ENCODE data around the gene AOC1. TPM values are rescaled to one million over a fixed set of nuclear protein-coding genes. Genes with fewer than 3 reads are reported as not detected.

Gene AOC1
- total RNA-seq, 1 donor from 2014 or later, result 0.36 TPM

GRCh38 chr7:150901160-150902035 lies 49.1 kb downstream of the AOC1 start:
- Histone ChIP-seq H3K9me3 (replicated peaks) (no peaks in the 10 kb centered on the region), H3K27ac (replicated peaks) (peak overlapping the region; percentile 79), H3K27me3 (ENCODE audit: low read depth) (peaks cover 70% of the 10 kb centered on the region), H3K4me1 (peaks cover 36% of the 10 kb centered on the region), H3K36me3 (no peaks in the 10 kb centered on the region), H3K4me3 (no peak overlapping the region)
- intact Hi-C loops (cut with micrococcal nuclease), result no loop called here
- DNase-seq, result peak; percentile 34
- TF ChIP-seq CTCF (IDR thresholded peaks at IDR 0.05; ENCODE audit: borderline replicate concordance), result no peak

- Histone ChIP-seq H3K27me3 (ENCODE audit: low read depth) (peaks cover 60% of the 10 kb centered on the region), H3K4me3 (no peak overlapping the region), H3K9me3 (replicated peaks) (no peaks in the 10 kb centered on the region), H3K36me3 (no peaks in the 10 kb centered on the region), H3K27ac (replicated peaks) (peak overlapping the region; percentile 79), H3K4me1 (peaks cover 36% of the 10 kb centered on the region)
- intact Hi-C loops (cut with micrococcal nuclease), result no loop called here
- no peak for DNase-seq
- TF ChIP-seq CTCF (IDR thresholded peaks at IDR 0.05; ENCODE audit: borderline replicate concordance), result no peak
Observed at GRCh38 chr7:150902078-150903033, 50.0 kb downstream of the AOC1 start.

GRCh38 chr7:150903606-150904005 lies 51.3 kb downstream of the AOC1 start:
- Histone ChIP-seq H3K27me3 (ENCODE audit: low read depth) (peaks cover 49% of the 10 kb centered on the region), H3K9me3 (replicated peaks) (no peaks in the 10 kb centered on the region), H3K27ac (replicated peaks) (peak overlapping the region; percentile 79), H3K4me3 (no peak overlapping the region), H3K4me1 (peaks cover 36% of the 10 kb centered on the region), H3K36me3 (no peaks in the 10 kb centered on the region)
- TF ChIP-seq CTCF (IDR thresholded peaks at IDR 0.05; ENCODE audit: borderline replicate concordance), result no peak
- peak; percentile 82 for DNase-seq
- intact Hi-C loops (cut with micrococcal nuclease), result no loop called here

- intact Hi-C loops (cut with micrococcal nuclease), result no loop called here
- H3K4me1 ChIP-seq, result peaks cover 36% of the 10 kb centered on the region
- DNase-seq, result no peak
- H3K27ac ChIP-seq (replicated peaks), result peak overlapping the region; percentile 79
- H3K4me3 ChIP-seq, result no peak overlapping the region
- TF ChIP-seq CTCF (IDR thresholded peaks at IDR 0.05; ENCODE audit: borderline replicate concordance), result no peak
- no peaks in the 10 kb centered on the region for H3K9me3 ChIP-seq (replicated peaks)
- H3K27me3 ChIP-seq (ENCODE audit: low read depth), result peaks cover 43% of the 10 kb centered on the region
- no peaks in the 10 kb centered on the region for H3K36me3 ChIP-seq
Observed at GRCh38 chr7:150904011-150904909, 51.9 kb downstream of the AOC1 start.

GRCh38 chr7:150908173-150908572 lies 55.9 kb downstream of the AOC1 start:
- no peak overlapping the region for H3K27ac ChIP-seq (replicated peaks)
- H3K9me3 ChIP-seq (replicated peaks), result no peaks in the 10 kb centered on the region
- no peak for TF ChIP-seq CTCF (IDR thresholded peaks at IDR 0.05; ENCODE audit: borderline replicate concordance)
- peaks cover 12% of the 10 kb centered on the region for H3K4me1 ChIP-seq
- H3K36me3 ChIP-seq, result no peaks in the 10 kb centered on the region
- no peak for DNase-seq
- H3K4me3 ChIP-seq, result no peak overlapping the region
- intact Hi-C loops (cut with micrococcal nuclease), result no loop called here
- peaks cover 14% of the 10 kb centered on the region for H3K27me3 ChIP-seq (ENCODE audit: low read depth)

Measured in left ventricle myocardium inferior (tissue), 1 donor.